H1 (cell line): ENCODE results near the gene SLC7A7. TPM values are rescaled to one million over a fixed set of nuclear protein-coding genes. Genes with fewer than 3 reads are reported as not detected.

ENCODE experiments used
- BRCA1 ChIP-seq: IDR thresholded peaks from 2 replicates; pipeline ENCODE4 v1.6.1; 2012; ENCODE audit warnings: low read depth, low read length, improper control_type of control experiment
- GABPA ChIP-seq: IDR thresholded peaks from 2 replicates; pipeline ENCODE4 v1.6.1; 2011; ENCODE audit warnings: mild to moderate bottlenecking, low read length, moderate library complexity, borderline replicate concordance; ENCODE audit not compliant: insufficient read depth
- HDAC6 ChIP-seq: IDR thresholded peaks from one replicate; pipeline ENCODE4 v1.7.1; 2012; ENCODE audit warnings: low read depth, mild to moderate bottlenecking, inconsistent platforms, low read length, moderate library complexity
- KDM1A ChIP-seq: fragments of 200-600, 300-600 bp; sonication (generic); IDR thresholded peaks from 2 replicates; pipeline ENCODE4 v1.7.1; 2016; ENCODE audit warnings: mild to moderate bottlenecking, low read length, borderline replicate concordance
- RXRA ChIP-seq: IDR thresholded peaks from 2 replicates; pipeline ENCODE4 v1.6.1; 2011; ENCODE audit warnings: low read depth, mild to moderate bottlenecking, low read length, moderate library complexity; ENCODE audit not compliant: insufficient read depth
- SIRT6 ChIP-seq: IDR thresholded peaks from one replicate; pipeline ENCODE4 v1.7.1; 2012; ENCODE audit warnings: low read length, inconsistent platforms
- SUZ12 ChIP-seq: fragments of 200-600 bp; sonication (generic); IDR thresholded peaks from 2 replicates; pipeline ENCODE4 v1.6.1; 2012; ENCODE audit warnings: mild to moderate bottlenecking, inconsistent platforms, low read length, moderate library complexity, mixed read lengths
- polyA plus RNA-seq, 7 experiments: library from polyadenylated mRNA; depleted of rRNA in 3 of 7; stranded (reverse) in 5 of 7; unstranded in 2 of 7; fragments of >200 nt in 5 of 7; fragments of 200-250 nt in 2 of 7; gene quantifications; 1 replicate in 5 of 7; 2 replicates in 1 of 7; 4 replicates in 1 of 7; pipeline versions ENCODE4 v1.2.1 to v1.2.3, GENCODE V29; 2011 to 2013; ENCODE audit warnings: missing spikeins in 2 of 7, mixed read lengths in 2 of 7
- total RNA-seq: library from RNA; stranded (reverse); fragmentation: NEBNext Ultra II Directional; extraction: Animal tissue kit (Norgen Biotek cat#: 25700); gene quantifications from 2 replicates; pipeline ENCODE4 v1.2.1, GENCODE V29; 2021
- TF ChIP-seq, protein P1 (sequence below), 3 experiments: IDR thresholded peaks; 1 replicate in 2 of 3; 2 replicates in 1 of 3; pipeline versions ENCODE4 v1.5.1 to v1.6.1; 2011; ENCODE audit warnings: low read length in 3 of 3, mild to moderate bottlenecking in 3 of 3, inconsistent platforms in 2 of 3, low read depth in 1 of 3, moderate library complexity in 1 of 3; ENCODE audit not compliant: insufficient read depth in 1 of 3; ENCODE audit errors: control extremely low read depth in 1 of 3

SLC7A7 gene
- total and polyA plus RNA-seq, 2 of the 8 experiments (the other 6 are each of a cell fraction or from before 2014, with no cell fraction given): 5.8 to 14.9 TPM

DNA sequence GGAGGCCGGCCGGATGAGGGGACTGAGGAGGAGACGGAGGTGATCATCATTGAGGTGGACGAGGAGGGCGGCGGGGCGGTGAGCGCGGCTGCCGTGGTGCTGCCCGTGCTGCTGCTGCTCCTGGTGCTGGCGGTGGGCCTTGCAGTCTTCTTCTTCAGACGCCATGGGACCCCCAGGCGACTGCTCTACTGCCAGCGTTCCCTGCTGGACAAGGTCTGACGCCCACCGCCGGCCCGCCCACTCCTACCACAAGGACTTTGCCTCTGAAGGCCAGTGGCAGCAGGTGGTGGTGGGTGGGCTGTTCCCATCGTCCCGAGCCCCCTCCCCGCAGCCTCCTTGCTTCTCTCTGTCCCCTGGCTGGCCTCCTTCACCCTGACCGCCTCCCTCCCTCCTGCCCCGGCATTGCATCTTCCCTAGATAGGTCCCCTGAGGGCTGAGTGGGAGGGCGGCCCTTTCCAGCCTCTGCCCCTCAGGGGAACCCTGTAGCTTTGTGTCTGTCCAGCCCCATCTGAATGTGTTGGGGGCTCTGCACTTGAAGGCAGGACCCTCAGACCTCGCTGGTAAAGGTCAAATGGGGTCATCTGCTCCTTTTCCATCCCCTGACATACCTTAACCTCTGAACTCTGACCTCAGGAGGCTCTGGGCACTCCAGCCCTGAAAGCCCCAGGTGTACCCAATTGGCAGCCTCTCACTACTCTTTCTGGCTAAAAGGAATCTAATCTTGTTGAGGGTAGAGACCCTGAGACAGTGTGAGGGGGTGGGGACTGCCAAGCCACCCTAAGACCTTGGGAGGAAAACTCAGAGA, 30.8 kb upstream of the SLC7A7 start (continued):
- TF ChIP-seq, protein P1, sequence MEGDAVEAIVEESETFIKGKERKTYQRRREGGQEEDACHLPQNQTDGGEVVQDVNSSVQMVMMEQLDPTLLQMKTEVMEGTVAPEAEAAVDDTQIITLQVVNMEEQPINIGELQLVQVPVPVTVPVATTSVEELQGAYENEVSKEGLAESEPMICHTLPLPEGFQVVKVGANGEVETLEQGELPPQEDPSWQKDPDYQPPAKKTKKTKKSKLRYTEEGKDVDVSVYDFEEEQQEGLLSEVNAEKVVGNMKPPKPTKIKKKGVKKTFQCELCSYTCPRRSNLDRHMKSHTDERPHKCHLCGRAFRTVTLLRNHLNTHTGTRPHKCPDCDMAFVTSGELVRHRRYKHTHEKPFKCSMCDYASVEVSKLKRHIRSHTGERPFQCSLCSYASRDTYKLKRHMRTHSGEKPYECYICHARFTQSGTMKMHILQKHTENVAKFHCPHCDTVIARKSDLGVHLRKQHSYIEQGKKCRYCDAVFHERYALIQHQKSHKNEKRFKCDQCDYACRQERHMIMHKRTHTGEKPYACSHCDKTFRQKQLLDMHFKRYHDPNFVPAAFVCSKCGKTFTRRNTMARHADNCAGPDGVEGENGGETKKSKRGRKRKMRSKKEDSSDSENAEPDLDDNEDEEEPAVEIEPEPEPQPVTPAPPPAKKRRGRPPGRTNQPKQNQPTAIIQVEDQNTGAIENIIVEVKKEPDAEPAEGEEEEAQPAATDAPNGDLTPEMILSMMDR (IDR thresholded peaks at IDR 0.05; ENCODE audit: control extremely low read depth in 1 of 3, insufficient read depth in 1 of 3, low read depth in 1 of 3, low read length in 3 of 3): no peak
- TF ChIP-seq HDAC6 (no peak), SIRT6 (no peak), RXRA (no peak), GABPA (no peak), KDM1A (no peak), BRCA1 (no peak), SUZ12 (no peak)
